ENCODE data around the gene ITGB3. TPM values are rescaled to one million over a fixed set of nuclear protein-coding genes. Genes with fewer than 3 reads are reported as not detected.

Gene ITGB3
- total RNA-seq, 1 experiment from 2014 or later, result 3.8 TPM

- no peak for DNase-seq (ENCODE audit: low read depth)
Measured at GRCh38 chr17:47332287-47332686, 78.7 kb downstream of the ITGB3 start.

DNA sequence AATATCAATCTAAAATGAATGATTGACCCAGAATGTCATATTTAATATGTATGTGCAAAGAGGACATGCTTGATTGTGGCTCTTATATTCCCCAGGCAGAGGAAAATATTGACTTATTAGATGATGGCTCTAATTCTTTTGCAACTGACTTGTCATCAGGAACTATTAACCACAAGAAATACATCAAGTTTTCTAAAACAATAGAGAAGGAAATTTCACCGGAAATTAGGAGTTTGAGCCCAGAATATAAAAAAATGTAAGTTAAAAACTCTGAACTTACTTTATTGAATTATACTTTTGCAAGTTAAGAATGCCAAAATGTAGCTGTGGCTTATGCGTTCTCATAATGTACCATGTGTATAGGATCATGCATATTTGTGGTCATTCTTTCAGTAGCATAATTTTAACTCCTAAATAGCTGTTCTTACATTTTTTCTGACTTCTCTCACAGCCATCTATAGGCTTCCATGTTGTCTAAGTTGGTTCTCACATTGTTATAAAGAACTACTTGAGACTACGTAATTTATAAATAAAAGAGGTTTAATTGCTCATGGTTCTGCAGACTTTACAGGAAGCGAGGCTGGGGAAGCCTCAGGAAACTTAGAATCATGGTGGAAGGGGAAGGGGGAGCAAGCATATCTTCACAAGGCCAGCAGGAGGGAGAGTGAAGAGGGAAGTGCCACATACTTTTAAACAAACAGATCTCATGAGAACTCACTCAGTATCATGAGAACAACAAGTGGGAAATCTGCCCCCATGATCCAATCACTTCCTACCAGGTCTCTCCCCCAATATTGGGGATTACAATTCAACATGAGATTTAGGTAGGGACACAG lies 81.7 kb downstream of the ITGB3 start:
- no peak for DNase-seq (ENCODE audit: low read depth)

GRCh38 chr17:47338026-47338425 lies 84.4 kb downstream of the ITGB3 start:
- no peak for DNase-seq (ENCODE audit: low read depth)

DNA sequence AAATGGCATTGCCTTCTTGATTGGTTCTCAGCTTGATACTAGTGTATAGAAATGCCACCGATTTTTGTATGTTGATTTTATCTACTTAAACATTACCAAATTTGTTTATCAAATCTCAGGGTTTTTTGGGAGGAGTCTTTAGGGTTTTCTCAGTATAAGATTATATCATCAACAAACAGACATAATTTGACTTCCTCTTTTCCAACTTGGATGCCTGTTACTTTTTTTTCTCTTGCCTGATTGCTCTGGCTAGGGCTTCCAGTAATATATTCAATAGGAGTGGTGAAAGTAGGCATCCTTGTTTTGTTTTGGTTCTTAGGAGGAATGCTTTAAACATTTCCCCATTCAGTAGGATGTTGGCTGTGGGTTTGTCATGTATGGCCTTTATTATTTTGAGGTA lies 99.2 kb downstream of the ITGB3 start:
- DNase-seq (ENCODE audit: low read depth), result no peak

- DNase-seq (ENCODE audit: low read depth), result no peak
Measured at GRCh38 chr17:47358652-47359051, 105.0 kb downstream of the ITGB3 start.

Other genes with a start within 250 kb of the ITGB3 start
- 87.9 and 100 TPM in 2 replicates for gene CDC27, start 64.5 kb upstream of the ITGB3 start, total RNA-seq (2014; rRNA removed)
- 0.69 TPM in 1 of 2 replicates, not detected in the other for gene MYL4, start 44.5 kb upstream of the ITGB3 start, total RNA-seq (2014; rRNA removed)
- gene EFCAB13, start 70.1 kb downstream of the ITGB3 start, total RNA-seq (2014; rRNA removed), result 2.9 and 4.3 TPM in 2 replicates

Measured in LHCN-M2 (cell line).